ENCODE data around the gene AUTS2. TPM values are rescaled to one million over a fixed set of nuclear protein-coding genes. Genes with fewer than 3 reads are reported as not detected.

AUTS2 gene
- total RNA-seq, 2 donors from 2014 or later: 8.6 TPM

DNA sequence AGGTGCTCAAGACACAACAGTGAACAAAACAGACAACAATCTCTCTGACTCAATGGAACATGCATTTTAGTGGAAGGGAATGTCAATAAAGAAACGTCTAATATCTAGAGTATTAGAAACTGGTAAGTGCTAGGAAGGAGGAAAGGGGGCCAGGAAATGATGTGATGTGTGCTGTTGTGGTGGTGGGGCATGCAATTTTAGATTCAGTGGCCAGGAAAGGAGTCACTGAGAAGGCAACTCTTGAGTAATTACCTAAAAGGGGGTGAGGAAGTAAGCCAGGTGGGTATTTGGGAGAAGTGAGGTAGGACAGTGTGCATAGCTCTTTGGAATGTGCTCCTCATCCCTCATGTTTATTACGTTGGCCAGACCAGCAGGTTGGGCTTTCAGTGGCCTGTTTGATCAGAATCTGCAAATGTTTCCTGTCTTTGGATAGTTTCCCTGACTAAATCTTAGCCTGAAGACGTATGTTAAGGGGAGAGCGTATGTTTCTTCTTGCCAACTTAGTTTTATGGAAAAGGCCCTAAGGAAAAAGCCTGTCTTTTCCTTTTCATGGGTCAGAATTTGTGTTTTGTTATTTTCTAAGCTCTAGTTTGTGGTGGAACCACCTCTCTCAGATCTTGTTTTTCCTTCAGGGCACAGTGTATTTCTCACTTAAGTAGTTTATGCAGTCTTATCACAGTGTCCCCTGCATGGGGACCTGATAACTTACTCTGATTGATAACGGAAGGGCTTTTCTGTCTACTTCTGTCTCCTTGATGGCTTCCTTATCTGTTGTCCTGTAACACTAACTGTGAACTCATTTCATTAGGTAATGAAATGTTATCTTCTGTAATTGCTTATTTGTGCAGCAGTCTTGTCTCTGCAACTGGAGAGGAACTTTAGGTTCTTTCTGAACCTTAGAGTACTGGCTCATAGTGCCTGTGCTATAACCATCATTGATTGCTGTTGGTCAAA, 203.7 kb downstream of the AUTS2 start:
- no peaks in the 10 kb centered on the region for H3K27me3 ChIP-seq
- peaks cover 0 to 30% of the 10 kb centered on the region in 2 donors for H3K4me1 ChIP-seq
- no peak for DNase-seq (ENCODE audit: low spot score)
- H3K4me3 ChIP-seq: no peak overlapping the region
- TF ChIP-seq, protein P1, sequence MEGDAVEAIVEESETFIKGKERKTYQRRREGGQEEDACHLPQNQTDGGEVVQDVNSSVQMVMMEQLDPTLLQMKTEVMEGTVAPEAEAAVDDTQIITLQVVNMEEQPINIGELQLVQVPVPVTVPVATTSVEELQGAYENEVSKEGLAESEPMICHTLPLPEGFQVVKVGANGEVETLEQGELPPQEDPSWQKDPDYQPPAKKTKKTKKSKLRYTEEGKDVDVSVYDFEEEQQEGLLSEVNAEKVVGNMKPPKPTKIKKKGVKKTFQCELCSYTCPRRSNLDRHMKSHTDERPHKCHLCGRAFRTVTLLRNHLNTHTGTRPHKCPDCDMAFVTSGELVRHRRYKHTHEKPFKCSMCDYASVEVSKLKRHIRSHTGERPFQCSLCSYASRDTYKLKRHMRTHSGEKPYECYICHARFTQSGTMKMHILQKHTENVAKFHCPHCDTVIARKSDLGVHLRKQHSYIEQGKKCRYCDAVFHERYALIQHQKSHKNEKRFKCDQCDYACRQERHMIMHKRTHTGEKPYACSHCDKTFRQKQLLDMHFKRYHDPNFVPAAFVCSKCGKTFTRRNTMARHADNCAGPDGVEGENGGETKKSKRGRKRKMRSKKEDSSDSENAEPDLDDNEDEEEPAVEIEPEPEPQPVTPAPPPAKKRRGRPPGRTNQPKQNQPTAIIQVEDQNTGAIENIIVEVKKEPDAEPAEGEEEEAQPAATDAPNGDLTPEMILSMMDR (IDR thresholded peaks at IDR 0.05): no peak
- H3K36me3 ChIP-seq: no peaks in the 10 kb centered on the region
- H3K9me3 ChIP-seq: no peaks in the 10 kb centered on the region
- no peak overlapping the region for H3K27ac ChIP-seq

DNA sequence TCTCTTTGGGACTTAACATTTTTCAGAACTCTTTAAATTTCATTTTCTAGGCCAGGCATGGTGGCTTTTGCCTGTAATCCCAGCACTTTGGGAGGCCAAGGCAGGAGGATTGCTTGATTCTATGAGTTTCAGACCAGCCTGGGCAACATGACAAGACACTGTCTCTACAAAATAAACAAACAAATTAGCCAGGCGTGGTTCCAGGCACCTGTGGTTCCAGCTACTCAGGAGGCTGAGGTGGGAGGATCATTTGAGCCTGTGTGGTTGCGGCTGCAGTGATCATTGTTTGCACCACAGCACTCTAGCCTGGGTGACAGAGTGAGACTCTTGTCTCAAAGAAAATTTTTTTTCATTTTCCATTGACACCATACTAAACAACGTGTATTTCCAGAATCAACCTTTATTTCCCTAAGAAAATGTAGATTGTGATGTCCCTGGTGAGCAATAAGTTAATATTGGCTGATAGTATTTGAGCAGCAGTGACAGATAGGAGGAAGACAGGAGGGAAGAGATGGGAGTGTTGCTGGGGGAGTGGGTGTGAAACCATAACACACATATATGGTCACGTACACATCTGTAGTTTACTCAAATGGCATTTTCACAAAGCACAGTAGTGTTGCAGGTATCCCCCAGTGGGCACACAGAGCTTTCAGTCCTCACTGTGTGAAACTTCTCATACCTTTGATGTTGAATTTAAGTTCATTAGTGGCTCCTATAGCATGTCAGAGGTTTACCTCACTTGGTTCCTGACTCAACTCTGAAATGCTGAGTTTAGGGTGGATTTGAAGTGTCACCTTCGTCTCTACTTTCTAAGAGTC, 205.6 kb downstream of the AUTS2 start:
- H3K27me3 ChIP-seq: no peaks in the 10 kb centered on the region
- no peak overlapping the region for H3K4me3 ChIP-seq
- no peak overlapping the region for H3K27ac ChIP-seq
- no peaks in the 10 kb centered on the region for H3K9me3 ChIP-seq
- DNase-seq (ENCODE audit: low spot score): no peak
- H3K4me1 ChIP-seq: peaks cover 0 to 30% of the 10 kb centered on the region in 2 donors
- no peaks in the 10 kb centered on the region for H3K36me3 ChIP-seq
- TF ChIP-seq, protein P1 (IDR thresholded peaks at IDR 0.05): no peak

DNA sequence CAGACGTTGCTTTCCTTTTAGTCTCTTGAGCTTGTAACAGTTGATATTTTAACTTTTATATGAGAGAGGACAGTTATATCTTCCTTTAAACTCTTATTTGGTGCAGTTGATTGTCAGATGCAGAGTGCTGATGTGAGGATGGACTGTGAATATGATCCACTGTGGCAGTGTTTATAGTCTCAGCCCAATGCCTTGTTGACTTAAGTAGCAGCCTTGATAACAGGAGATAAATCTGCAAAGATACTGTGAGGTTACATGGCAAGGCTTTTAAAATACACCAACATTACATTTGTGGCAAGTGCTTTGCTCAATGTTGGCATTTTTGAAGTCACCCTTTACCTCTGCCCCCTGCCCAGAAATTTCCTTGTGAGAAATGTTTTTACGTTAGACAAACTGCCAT, 206.7 kb downstream of the AUTS2 start:
- no peak overlapping the region for H3K4me3 ChIP-seq
- H3K27me3 ChIP-seq: no peaks in the 10 kb centered on the region
- no peaks in the 10 kb centered on the region for H3K36me3 ChIP-seq
- H3K9me3 ChIP-seq: no peaks in the 10 kb centered on the region
- no peak for DNase-seq (ENCODE audit: low spot score)
- TF ChIP-seq, protein P1 (IDR thresholded peaks at IDR 0.05): no peak
- H3K4me1 ChIP-seq: peaks cover 0 to 24% of the 10 kb centered on the region in 2 donors
- H3K27ac ChIP-seq: no peak overlapping the region

DNA sequence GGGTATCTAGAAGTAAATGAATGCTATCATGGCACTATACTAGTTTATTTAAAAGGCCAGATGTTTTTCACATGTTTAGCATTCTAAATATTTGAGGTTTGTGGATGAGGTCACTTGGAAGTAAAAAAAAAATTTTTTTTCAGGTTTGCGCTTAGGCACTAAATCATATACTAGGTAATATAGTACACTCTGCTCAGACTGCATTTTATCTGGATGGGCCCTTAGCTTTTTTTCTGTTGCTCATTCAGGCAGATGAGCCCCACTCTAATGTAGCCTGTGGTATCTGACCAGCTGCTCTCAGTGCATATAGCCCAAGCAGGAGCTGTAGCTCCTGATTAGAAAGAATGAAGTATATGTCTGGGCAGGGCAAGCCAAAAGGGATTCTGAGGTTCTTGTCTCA, 210.1 kb downstream of the AUTS2 start:
- TF ChIP-seq, protein P1 (IDR thresholded peaks at IDR 0.05): no peak
- DNase-seq (ENCODE audit: low spot score): no peak
- Histone ChIP-seq H3K4me3 (no peak overlapping the region), H3K27ac (no peak overlapping the region), H3K27me3 (no peaks in the 10 kb centered on the region), H3K9me3 (no peaks in the 10 kb centered on the region), H3K36me3 (no peaks in the 10 kb centered on the region), H3K4me1 (no peaks in the 10 kb centered on the region)

GRCh38 chr7:69811476-69812308, 213.4 kb downstream of the AUTS2 start:
- Histone ChIP-seq H3K4me1 (peaks cover 0 to 21% of the 10 kb centered on the region in 2 donors), H3K27ac (no peak overlapping the region), H3K4me3 (no peak overlapping the region), H3K36me3 (no peaks in the 10 kb centered on the region), H3K9me3 (no peaks in the 10 kb centered on the region), H3K27me3 (no peaks in the 10 kb centered on the region)
- TF ChIP-seq, protein P1 (IDR thresholded peaks at IDR 0.05): no peak
- no peak for DNase-seq (ENCODE audit: low spot score)

All from right atrium auricular region (tissue), 2 donors.